Measurements from ENCODE around the gene FAM187B. TPM values are rescaled to one million over a fixed set of nuclear protein-coding genes. Genes with fewer than 3 reads are reported as not detected.

Gene FAM187B
- total RNA-seq (100 to 1,000 TPM in 1 of 2 donors, 10 to 100 TPM in 1; 18.4 to 105 TPM), polyA plus RNA-seq (ENCODE audit: insufficient read depth, low read depth, low replicate concordance) (79.2 TPM)
- long read RNA-seq, donor 1, partial matches to known transcripts = 169 of 221 reads
- long read RNA-seq, donor 1, other reads (novel, unspliced or antisense) = 52 of 221 reads
- long read RNA-seq, donor 2 = 0 reads

GRCh38 chr19:35228177-35228930 is at the start of gene FAM187B:
FAM187B (minus strand) TSS chr19:35228739; CDS start chr19:35228680, 59 bp downstream.
- H3K4me1 ChIP-seq = no peaks in the 10 kb centered on the region
- H3K9me3 ChIP-seq = no peaks in the 10 kb centered on the region
- no peak for DNase-seq
- no peak within 1 kb of the TSS for H3K4me3 ChIP-seq
- TF ChIP-seq CTCF (IDR thresholded peaks at IDR 0.05) (no peak), POLR2A (IDR thresholded peaks at IDR 0.05) (no peak)
- H3K36me3 ChIP-seq (ENCODE audit: low read depth, missing control alignments) = no peaks in the 10 kb centered on the region
- H3K27me3 ChIP-seq = no peaks in the 10 kb centered on the region
- H3K27ac ChIP-seq = no peak within 1 kb of the TSS
- intact Hi-C loops (cut with DNase I; ENCODE audit: low total_unique reads) = no loop called here
- 95 to 96% methylated on average over 8 to 14 of the region's 14 CpGs for WGBS, 2 donors

GRCh38 chr19:35276706-35277281 is 48.3 kb upstream of the FAM187B start:
- no peak overlapping the region for H3K27ac ChIP-seq

GRCh38 chr19:35274323-35274722 is 45.8 kb upstream of the FAM187B start:
- peaks cover 6% of the 10 kb centered on the region for H3K4me1 ChIP-seq
- H3K27me3 ChIP-seq = no peaks in the 10 kb centered on the region
- no peaks in the 10 kb centered on the region for H3K36me3 ChIP-seq (ENCODE audit: low read depth, missing control alignments)
- H3K4me3 ChIP-seq = no peak overlapping the region
- intact Hi-C loops (cut with DNase I; ENCODE audit: low total_unique reads) = no loop called here
- no peak for DNase-seq
- H3K27ac ChIP-seq = no peak overlapping the region
- 77 to 85% methylated on average over 5 of the region's 5 CpGs for WGBS, 2 donors
- H3K9me3 ChIP-seq = no peaks in the 10 kb centered on the region
- TF ChIP-seq CTCF (IDR thresholded peaks at IDR 0.05) = no peak
- no peak for TF ChIP-seq POLR2A (IDR thresholded peaks at IDR 0.05)

More at GRCh38 chr19:35276706-35277281, 48.3 kb upstream of the FAM187B start:
- H3K27me3 ChIP-seq = no peaks in the 10 kb centered on the region
- intact Hi-C loops (cut with DNase I; ENCODE audit: low total_unique reads) = no loop called here
- 95 to 96% methylated on average over 27 to 28 of the region's 28 CpGs for WGBS, 2 donors
- TF ChIP-seq POLR2A (IDR thresholded peaks at IDR 0.05) (no peak), CTCF (IDR thresholded peaks at IDR 0.05) (no peak)
- peaks cover 12% of the 10 kb centered on the region for H3K4me1 ChIP-seq
- no peak for DNase-seq
- H3K36me3 ChIP-seq (ENCODE audit: low read depth, missing control alignments) = no peaks in the 10 kb centered on the region
- H3K9me3 ChIP-seq = no peaks in the 10 kb centered on the region
- no peak overlapping the region for H3K4me3 ChIP-seq

- Histone ChIP-seq H3K27me3 (no peaks in the 10 kb centered on the region), H3K27ac (no peak overlapping the region), H3K4me3 (no peak overlapping the region), H3K9me3 (no peaks in the 10 kb centered on the region), H3K36me3 (ENCODE audit: low read depth, missing control alignments) (no peaks in the 10 kb centered on the region), H3K4me1 (peaks cover 6% of the 10 kb centered on the region)
- no peak for DNase-seq
- TF ChIP-seq POLR2A (IDR thresholded peaks at IDR 0.05) (no peak), CTCF (IDR thresholded peaks at IDR 0.05) (no peak)
- WGBS, 2 donors = 73 to 89% methylated on average over 14 of the region's 14 CpGs
- intact Hi-C loops (cut with DNase I; ENCODE audit: low total_unique reads) = no loop called here
These were observed 45.2 kb upstream of the FAM187B start for GRCh38 chr19:35273686-35274259.
